Activated CD4-positive, alpha-beta T cell treated with anti-CD3 and anti-CD28 coated beads, Interleukin-2, amount 50 U/mL, for 1 hour (primary cell): ENCODE data around the gene CECR2.

Experiments used
- DNase-seq: peaks from one replicate; pipeline ENCODE4 v3.0.0-alpha.2; 2020

The CECR2 gene

GRCh38 chr22:17369439-17370025, at the start of gene CECR2:
Gene CECR2 (plus strand): TSS chr22:17369460. CDS start chr22:17369784, 324 bp downstream.
- DNase-seq, result peak; percentile 8

DNA sequence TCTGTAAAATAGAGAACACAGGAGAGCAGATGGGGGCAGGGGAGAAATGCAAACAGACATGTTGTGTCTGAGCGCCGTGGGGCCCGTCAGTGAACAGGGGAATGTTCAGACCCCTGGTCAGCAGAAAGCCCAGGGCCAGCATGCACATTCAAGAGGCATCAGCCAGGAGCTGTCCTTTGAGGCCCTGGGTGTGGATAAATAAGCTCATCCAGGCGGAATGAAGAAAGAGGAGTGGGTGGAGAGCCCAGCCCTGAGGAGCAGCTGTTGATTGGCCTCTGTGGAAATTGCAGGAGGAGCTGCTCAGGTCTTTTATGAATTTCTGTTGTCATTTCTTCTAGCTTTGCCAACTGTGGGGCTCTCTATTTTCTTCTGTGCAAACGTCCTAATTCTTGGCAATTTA, 49.7 kb upstream of the CECR2 start:
- DNase-seq, result no peak

- DNase-seq, result no peak
Observed at GRCh38 chr22:17322511-17322910, 46.7 kb upstream of the CECR2 start.

GRCh38 chr22:17331690-17332089, 37.6 kb upstream of the CECR2 start:
- DNase-seq, result no peak

DNA sequence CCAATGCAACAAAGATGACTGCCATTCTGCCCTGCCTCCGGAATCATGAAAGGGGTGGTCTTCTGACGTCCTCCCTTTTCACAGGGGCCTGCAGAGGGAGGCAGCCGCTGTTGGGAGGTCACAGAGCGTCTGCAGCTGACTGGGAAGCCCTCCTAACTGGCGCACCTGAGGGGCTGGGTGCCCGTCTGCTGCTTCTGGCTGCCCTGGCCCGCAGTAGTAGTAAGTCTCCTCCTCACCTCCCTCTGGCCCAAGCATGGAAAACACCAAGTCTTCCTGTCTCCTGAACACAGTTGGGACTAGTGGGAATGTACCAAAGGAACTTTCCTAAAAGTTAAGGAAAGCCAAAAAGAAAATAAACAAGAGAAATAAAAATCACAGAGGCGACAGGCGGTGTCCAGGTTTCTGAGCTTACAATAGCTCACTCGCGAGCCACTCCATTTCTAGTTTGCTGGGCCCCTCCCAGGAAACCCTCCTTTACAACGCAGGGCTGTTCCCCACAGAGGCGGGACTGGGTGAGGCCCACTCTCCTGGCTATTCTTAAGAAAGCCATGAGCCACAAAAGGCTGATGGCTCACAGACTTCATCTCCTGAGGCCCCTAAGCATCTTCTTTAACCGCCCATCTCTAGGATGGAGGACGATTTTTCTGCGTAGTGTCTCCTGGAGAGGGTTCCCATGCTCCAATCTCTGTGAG, 37.0 kb upstream of the CECR2 start:
- DNase-seq, result no peak

DNA sequence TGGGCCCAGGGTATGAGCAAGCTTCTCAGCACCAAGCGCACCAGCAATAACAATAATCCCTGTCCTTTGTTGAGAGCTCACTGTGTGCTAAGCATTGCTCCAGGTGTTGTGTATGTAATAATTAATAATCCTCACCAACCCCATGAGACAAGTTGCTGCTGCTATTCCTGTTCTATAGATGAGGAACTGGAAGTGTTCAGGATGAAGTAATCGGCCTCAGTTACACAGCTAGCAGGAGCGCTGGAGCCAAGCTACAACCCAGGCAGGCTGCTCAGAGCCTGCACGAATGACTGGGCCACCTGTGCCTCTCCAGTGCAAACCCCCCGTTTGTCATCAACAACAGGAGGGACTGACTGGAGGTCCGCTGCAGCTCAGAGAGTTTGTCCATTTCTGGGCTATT, 35.2 kb upstream of the CECR2 start:
- no peak for DNase-seq

- no peak for DNase-seq
Observed at GRCh38 chr22:17334983-17335382, 34.3 kb upstream of the CECR2 start.

- DNase-seq, result no peak
Observed at GRCh38 chr22:17336061-17336460, 33.2 kb upstream of the CECR2 start.

- DNase-seq, result no peak
Observed at GRCh38 chr22:17337639-17338038, 31.6 kb upstream of the CECR2 start.

DNA sequence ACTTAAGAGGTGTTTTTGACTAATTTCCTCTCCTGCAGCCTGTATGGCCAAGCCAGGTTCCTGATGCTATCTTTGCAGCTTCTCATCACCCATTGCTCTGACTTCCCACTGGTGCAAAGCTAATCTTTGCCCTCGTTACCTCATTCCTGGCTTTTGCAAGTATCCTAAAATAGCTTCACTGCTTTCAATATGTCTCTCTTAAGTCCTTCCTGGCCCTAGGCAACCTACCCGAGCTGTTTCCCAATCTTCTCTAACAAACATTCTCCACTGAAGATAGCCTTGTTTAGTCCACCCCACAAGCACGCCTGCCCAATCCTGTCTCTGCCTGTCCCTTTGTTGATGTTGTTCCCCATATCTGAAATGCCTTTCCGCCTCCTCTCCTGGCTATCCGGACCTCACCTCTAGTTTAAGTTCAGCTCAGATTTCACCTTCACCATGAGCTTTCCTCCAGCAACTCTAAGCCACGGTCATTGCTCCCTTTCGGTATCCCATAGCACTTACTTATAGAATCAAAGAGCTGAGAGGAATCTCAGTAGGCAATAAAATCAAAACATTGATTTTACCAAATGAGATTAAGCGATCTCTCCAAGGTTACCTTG, 30.1 kb upstream of the CECR2 start:
- DNase-seq, result no peak

GRCh38 chr22:17342361-17342760, 26.9 kb upstream of the CECR2 start:
- DNase-seq, result no peak

GRCh38 chr22:17343766-17344165, 25.5 kb upstream of the CECR2 start:
- no peak for DNase-seq

GRCh38 chr22:17346578-17346977, 22.7 kb upstream of the CECR2 start:
- no peak for DNase-seq

GRCh38 chr22:17347724-17348123, 21.5 kb upstream of the CECR2 start:
- DNase-seq, result no peak

DNA sequence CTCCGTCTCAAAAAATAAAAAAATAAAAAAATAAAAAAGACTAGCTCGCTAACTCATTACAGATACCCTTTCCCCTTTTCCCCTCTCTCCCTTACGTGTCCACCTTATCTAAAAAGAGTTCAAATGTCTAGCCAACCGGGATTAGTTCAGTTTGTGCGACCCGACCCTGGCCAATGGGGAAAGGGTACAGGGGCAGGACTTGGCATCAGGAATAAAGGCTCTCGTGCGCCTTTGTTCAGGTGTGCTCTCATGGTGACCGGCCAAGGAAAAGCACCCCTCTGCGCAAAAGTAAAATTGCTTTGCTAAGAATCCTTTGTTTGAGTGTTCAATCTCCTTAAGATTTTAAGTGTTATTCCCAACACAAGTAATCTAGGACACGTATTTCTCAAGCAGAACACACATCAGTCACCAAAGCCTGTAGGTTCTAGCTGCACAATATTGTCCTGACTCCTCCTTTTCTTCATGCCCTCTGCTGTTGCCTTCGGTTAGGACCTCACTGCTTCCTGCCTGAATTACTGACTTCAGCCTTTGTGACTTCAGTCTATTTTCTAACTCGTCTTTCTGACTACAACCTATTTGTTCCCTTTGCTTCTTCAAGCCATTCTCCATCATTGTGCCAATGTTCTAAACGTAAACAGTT, 20.7 kb upstream of the CECR2 start:
- DNase-seq, result no peak

- DNase-seq, result no peak
Observed at GRCh38 chr22:17349172-17349571, 20.1 kb upstream of the CECR2 start.

DNA sequence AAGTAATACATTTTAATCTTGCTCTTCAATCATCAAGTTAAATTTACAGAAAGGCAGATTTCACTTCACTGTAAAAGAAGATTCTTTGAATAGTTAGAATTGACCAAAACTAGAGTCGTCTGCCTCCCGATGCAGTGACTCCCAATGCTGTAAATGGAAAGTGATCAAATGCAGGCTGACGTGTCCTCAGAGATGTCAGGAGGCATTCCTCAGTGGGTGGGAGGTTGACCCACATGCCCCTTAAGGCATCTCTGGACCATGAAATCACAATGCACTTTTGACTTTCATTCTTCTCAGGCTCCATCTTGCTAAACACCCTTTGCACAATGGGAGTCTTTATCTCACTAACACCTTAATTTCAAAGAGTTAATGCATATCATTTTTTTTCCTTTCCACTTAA, 19.0 kb upstream of the CECR2 start:
- DNase-seq, result no peak

DNA sequence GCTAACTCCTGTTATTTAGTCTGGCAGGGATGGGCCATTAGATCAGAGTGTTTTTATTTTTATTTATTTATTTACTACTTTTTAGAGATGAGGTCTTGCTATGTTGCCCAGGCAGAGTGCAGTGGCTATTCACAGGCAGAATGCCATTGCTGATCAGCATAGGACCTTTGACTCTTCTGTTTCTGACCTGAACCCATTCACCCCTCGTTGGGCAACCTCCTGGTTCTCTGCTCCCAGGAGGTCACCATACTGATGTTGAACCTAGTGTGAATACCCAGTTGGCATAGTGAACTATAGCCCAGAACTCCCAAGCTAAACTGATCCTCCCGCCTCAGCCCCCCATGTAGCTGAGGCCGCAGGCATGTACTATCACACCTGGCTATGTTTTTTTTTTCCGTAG, 16.5 kb upstream of the CECR2 start:
- DNase-seq, result no peak

DNA sequence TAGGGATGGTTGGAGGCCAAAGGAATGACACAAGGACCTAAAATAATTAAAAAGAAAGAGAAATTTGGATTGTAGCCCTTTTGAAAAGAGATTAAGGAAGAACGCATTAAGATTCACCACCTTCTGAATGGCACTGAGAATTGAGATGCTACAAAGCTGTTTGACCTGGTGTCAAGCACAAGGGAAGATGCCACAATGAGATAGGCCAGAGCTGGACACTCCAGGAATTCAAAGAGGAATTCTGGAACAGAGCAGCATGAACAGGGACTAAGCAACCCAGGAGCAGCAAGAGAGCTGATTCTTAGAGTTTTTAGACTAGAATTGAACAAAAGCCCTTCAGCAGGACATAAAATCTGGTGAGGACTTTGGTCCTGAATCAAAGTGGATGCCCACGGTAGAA, 11.6 kb upstream of the CECR2 start:
- no peak for DNase-seq

GRCh38 chr22:17358415-17358814, 10.8 kb upstream of the CECR2 start:
- no peak for DNase-seq

- DNase-seq, result no peak
Observed at GRCh38 chr22:17359501-17359900, 9.8 kb upstream of the CECR2 start.

DNA sequence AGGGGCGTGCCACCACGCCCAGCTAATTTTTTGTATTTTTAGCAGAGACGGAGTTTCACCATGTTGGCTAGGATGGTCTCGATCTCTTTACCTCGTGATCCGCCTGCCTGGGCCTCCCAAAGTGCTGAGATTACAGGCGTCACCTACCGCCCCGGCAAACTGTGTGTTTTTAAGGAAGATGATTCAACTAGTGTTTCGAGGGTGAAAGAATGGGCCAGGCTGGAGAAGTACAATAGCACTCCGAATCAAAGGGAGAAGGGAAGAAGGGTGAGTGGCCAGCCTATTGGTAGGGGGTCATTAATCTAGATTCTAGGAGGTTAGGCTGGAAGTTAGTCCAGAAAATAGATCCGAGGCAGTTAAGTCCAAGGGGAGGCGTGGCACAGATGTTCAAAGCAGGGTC, 2.9 kb upstream of the CECR2 start:
- no peak for DNase-seq

GRCh38 chr22:17366830-17367229, 2.4 kb upstream of the CECR2 start:
- peak; percentile 11 for DNase-seq

DNA sequence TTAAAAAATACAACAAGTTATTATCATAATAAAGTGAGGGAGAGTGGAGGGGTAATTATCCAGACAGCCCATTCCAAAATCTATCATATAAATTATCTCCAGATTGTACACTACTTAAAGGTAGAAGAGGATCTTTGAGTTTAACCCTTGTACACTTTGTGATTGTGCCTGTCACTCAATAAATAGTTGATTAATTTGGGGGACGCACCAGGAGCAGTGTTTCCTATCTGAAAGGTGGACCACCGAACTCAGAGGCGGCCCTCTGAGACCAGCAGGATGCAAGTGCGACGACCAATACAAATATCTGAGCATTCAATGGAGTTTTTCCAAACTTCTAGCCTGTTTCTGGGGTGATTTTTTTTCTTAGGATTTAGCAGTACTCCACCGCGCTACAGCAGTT, 1.1 kb upstream of the CECR2 start:
- DNase-seq, result no peak
